HUES6 (cell line): Measurements from ENCODE around the gene GATAD2A.

Experiments
- H3K27ac ChIP-seq: 2 replicates; pipeline ENCODE4 v1.7.0; 2013; ENCODE audit warnings: low read depth, mild to moderate bottlenecking, low read length, inconsistent platforms
- H3K27me3 ChIP-seq: 2 replicates; pipeline ENCODE4 v1.6.1; 2013; ENCODE audit warnings: low read length; ENCODE audit not compliant: control insufficient read depth, insufficient read depth
- H3K36me3 ChIP-seq: 2 replicates; pipeline ENCODE4 v1.6.1; 2013; ENCODE audit warnings: low read length; ENCODE audit not compliant: control insufficient read depth, insufficient read depth
- H3K4me1 ChIP-seq: 2 replicates; pipeline ENCODE4 v1.6.1; 2013; ENCODE audit warnings: low read length; ENCODE audit not compliant: control insufficient read depth, insufficient read depth
- H3K4me3 ChIP-seq: 2 replicates; pipeline ENCODE4 v1.5.1; 2013; ENCODE audit warnings: low read depth, low read length
- H3K9ac ChIP-seq: one replicate; pipeline ENCODE4 v1.6.1; 2013; ENCODE audit warnings: mild to moderate bottlenecking, low read length
- H3K9me3 ChIP-seq: 2 replicates; pipeline ENCODE4 v1.6.1; 2013; ENCODE audit warnings: low read depth, low read length; ENCODE audit not compliant: control insufficient read depth, insufficient read depth

The GATAD2A gene

DNA sequence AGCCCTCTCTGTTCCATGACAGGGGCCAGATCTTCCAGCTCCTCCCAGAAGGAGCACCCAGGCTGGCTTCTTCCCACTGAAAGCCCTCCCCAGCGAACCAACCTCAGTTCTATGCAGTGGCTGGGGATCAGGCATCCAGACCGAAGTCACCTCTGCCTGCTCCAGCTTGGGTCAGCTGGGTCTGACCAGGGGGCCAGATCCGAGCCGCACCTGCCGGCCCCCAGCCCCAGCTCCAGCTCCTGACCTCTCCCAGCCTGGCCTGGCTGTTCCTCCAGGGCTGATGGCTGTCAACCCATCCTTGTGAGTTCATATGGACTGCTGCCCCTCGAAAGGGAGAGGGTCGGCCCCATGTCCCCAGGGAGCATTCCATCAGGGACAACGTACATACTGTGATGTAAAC is 101.9 kb downstream of the GATAD2A start:
- Histone ChIP-seq H3K9ac (no peak overlapping the region), H3K36me3 (peaks cover 49% of the 10 kb centered on the region), H3K27me3 (no peaks in the 10 kb centered on the region), H3K27ac (no peak overlapping the region), H3K9me3 (no peaks in the 10 kb centered on the region), H3K4me1 (no peaks in the 10 kb centered on the region), H3K4me3 (no peak overlapping the region)

DNA sequence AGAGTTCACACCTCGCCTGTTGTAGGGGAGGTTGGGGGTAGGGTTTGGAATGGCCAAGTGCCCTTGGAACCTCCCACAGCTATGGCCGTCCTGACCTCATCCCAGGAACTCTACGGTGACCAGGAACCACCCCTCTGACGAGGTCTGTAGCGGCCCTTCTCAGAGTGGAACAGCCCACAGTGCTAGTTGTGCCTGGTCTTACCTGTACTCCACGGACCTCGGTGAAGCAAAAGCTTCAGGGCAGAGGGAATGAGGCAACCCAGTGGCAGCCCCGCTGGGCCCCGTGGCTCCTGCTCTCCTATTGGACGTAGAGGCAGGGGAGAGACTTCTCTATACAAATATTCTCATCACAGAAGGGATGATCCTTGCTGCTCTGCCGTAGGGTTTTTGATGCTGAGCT is 102.7 kb downstream of the GATAD2A start:
- no peaks in the 10 kb centered on the region for H3K4me1 ChIP-seq
- H3K27ac ChIP-seq = no peak overlapping the region
- H3K4me3 ChIP-seq = no peak overlapping the region

DNA sequence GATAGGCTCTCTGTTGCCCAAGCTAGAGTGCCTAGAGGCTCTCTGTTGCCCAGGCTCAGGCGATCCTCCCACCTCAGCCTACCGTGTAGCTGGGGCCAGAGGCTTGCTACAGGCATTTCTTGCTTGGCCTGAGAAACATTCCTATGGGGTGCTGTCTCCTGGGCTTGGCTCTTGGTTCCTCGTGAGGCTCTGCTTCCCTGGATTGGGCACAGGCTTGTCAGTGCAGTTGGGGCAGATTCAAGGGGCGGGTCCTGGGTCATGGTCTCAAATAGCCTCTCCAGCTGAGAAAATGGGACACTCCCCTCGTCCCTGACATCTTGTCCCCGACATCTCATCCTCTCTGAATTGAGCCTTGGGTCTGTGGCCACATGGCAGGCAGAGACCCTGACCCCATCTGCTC is 105.0 kb downstream of the GATAD2A start:
- Histone ChIP-seq H3K27ac (no peak overlapping the region), H3K27me3 (no peaks in the 10 kb centered on the region), H3K4me1 (peaks cover 3% of the 10 kb centered on the region; the same call in 1 of the 2 replicates), H3K9me3 (no peaks in the 10 kb centered on the region), H3K36me3 (peaks cover 18% of the 10 kb centered on the region), H3K9ac (no peak overlapping the region), H3K4me3 (no peak overlapping the region)

More for the DNA sequence above, 102.7 kb downstream of the GATAD2A start:
- no peaks in the 10 kb centered on the region for H3K27me3 ChIP-seq
- no peaks in the 10 kb centered on the region for H3K9me3 ChIP-seq
- H3K36me3 ChIP-seq = peaks cover 40% of the 10 kb centered on the region
- no peak overlapping the region for H3K9ac ChIP-seq

DNA sequence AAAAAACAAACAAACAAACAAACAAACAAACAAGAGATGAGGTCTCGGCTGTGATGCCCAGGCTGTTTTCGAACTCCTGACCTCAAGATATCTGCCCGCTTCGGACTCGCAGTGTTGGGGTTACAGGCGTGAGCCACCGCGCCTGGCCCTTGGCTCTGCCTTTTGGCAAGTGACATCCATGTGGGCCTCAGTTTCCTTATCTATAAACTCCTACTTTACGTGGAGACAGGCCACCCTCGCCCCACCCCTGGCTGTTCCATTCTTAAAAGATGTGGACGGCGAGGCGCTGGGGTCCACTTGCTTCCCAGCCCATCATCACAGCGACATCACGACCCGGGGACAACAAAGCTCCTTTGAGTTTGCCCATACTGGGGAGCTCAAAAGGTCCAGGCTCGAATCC is 108.2 kb downstream of the GATAD2A start:
- Histone ChIP-seq H3K27ac (no peak overlapping the region), H3K9me3 (no peaks in the 10 kb centered on the region), H3K4me1 (peaks cover 7% of the 10 kb centered on the region), H3K27me3 (no peaks in the 10 kb centered on the region), H3K9ac (no peak overlapping the region), H3K36me3 (no peaks in the 10 kb centered on the region), H3K4me3 (no peak overlapping the region)

DNA sequence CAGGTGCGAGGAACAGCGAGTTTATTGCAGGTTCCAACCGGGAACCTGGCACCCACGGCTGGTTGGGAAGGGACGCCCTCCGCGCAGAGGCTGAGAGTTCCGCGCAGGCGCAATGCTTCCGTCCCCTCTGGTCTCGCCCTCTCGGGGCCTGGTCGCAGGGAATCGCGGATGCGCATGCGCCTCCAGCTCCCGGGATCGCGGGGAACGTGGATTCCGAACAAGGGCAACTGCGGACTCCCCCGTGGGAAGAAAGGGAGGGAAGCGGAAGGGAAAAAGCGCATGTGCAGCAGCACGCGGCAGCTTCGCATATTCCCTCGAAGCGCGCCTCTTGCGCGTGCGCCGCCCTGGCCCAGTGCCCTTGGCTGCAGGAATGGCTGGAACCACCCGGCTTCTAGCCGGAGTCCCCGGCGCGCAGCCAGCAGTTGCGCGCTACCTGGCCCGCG is 108.8 kb downstream of the GATAD2A start:
- Histone ChIP-seq H3K36me3 (peaks cover 3% of the 10 kb centered on the region), H3K4me3 (no peak overlapping the region), H3K27ac (no peak overlapping the region), H3K27me3 (no peaks in the 10 kb centered on the region), H3K4me1 (peaks cover 7% of the 10 kb centered on the region), H3K9ac (no peak overlapping the region), H3K9me3 (no peaks in the 10 kb centered on the region)

DNA sequence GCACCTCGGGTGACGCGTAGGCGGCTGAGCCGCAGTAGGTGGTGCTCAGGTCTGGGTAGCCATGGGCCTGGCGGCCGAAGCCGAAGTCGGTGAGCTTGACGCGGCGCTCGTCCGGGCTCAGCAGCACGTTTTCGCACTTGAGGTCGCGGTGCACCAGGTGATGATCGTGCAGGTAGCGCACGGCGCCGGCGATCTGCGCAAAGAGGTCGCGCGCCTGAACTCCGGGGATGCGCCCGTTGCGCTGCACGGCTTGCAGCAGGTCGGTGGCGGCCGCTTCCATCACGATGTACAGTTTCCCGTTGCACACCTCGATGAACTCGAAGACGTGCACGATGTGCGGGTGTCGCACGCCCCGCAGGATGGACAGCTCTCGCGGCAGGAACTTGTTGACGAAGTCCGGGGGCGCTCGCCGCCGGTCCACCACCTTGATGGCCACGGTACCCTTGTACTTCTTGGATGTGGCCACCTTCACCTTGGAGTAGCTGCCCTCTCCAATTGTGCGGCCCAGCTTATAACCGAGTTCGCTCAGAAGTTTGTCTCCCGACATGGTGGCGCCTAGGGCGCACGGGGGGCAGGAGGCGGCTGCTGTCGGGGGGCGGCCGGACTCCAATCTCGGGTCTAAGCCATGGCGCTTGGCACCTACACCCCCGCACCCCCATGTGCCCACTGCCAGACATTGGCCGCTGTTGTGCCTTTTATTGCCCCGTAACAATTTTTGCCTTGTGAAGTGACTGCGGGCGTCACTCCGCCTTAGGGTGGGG is 109.6 kb downstream of the GATAD2A start, which contains the start of gene TSSK6:
TSSK6 (minus strand) TSS at position 668 of the 761 bp plus-strand sequence; CDS start at position 547, 121 bp downstream.
- Histone ChIP-seq H3K36me3 (peaks cover 11% of the 10 kb centered on the region), H3K9ac (peak within 1 kb of the TSS; percentile 93)

DNA sequence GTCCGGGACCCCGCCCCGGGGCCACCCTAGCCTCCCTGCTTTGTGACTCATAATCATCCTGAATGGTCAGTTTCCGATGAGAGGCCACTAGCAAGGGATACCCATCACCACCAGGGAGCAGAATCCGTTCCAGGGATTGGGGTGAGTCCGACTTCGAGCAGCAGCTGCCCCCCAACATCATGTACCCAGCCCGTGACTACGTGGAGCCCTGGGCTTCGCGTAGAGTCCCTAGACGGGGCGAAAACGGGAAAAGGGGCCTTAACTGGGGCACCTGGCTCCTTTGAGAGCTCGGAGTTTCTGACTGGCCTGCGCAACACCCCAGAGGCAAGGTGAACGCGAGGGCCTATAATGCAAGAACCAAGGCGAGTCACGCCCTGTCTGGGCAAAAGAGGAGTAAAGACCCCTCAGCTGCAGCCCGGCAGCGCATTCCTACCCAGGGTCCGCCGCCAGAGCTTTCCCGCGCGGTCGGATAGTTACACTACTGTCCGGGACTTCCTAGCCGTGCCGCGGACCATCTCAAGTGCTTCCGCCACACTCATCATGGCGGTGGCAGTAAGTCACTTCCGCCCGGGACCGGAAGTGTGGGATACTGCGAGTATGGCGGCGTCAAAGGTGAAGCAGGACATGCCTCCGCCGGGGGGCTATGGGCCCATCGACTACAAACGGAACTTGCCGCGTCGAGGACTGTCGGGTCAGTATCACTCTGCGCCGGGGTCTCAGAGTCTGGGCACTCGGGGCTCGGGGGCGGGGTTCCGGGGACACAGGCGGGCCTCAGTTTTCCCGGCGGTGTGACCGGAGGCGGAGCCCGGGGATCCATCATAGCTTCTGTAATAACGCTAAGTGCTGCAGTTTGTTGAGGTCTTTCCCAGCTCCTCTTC is 110.4 kb downstream of the GATAD2A start, which contains the start of gene NDUFA13:
NDUFA13 (plus strand) TSS at position 584 of the 878 bp plus-strand sequence; CDS start at position 598, 14 bp downstream.
- Histone ChIP-seq H3K9me3 (no peaks in the 10 kb centered on the region), H3K9ac (peak within 1 kb of the TSS; percentile 93), H3K4me1 (peaks cover 7% of the 10 kb centered on the region), H3K27me3 (no peaks in the 10 kb centered on the region), H3K27ac (peak within 1 kb of the TSS; percentile 61), H3K4me3 (peak within 1 kb of the TSS; percentile 80), H3K36me3 (peaks cover 19% of the 10 kb centered on the region)

More for the DNA sequence above, 109.6 kb downstream of the GATAD2A start, which contains the start of gene TSSK6:
- H3K4me3 ChIP-seq = peak within 1 kb of the TSS; percentile 80
- H3K4me1 ChIP-seq = peaks cover 7% of the 10 kb centered on the region
- no peaks in the 10 kb centered on the region for H3K27me3 ChIP-seq
- peak within 1 kb of the TSS; percentile 61 for H3K27ac ChIP-seq
- H3K9me3 ChIP-seq = no peaks in the 10 kb centered on the region

DNA sequence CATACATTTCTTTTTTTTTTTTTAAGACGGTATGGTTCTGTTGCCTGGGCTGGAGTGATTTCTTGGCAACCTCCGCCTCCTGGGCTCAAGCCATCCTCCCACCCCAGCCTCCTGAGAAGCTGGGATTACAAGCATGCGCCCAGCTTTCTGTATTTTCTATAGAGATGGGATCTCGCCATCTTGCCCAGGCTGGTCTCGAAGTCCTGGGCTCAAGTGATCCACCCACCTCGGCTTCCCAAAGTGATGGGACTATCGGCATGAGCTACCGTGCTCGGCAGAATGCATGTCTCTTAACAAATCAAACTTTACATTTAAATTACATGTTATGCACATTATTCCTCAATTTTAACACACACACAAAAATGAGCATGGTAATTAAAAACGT is 111.8 kb downstream of the GATAD2A start:
- Histone ChIP-seq H3K27me3 (no peaks in the 10 kb centered on the region), H3K36me3 (peaks cover 21% of the 10 kb centered on the region), H3K9me3 (no peaks in the 10 kb centered on the region), H3K4me1 (peaks cover 7% of the 10 kb centered on the region), H3K9ac (no peak overlapping the region), H3K27ac (no peak overlapping the region), H3K4me3 (peak overlapping the region; percentile 80; the same call in 1 of the 2 replicates)

DNA sequence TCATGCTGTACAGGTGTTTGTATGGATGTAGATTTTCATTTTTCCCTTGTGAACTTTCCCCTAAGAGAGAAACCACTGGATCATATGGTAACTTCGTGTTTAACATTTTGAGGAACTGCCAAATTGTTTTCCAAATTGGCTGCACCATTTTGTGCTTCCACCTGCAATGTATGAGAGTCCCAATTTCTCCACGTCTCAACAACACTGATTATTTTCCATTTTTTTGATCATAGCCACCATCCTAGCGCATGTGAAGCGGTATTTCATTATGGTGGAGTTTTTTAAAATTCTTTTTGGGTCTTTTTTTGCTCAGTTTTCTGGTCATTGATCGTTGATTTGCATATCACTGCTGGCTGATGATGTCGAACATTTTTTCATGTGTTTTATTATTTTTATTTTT is 115.5 kb downstream of the GATAD2A start:
- no peaks in the 10 kb centered on the region for H3K9me3 ChIP-seq
- H3K4me1 ChIP-seq = peaks cover 2% of the 10 kb centered on the region; the same call in 1 of the 2 replicates
- no peaks in the 10 kb centered on the region for H3K27me3 ChIP-seq
- no peak overlapping the region for H3K4me3 ChIP-seq
- peaks cover 31% of the 10 kb centered on the region for H3K36me3 ChIP-seq
- H3K27ac ChIP-seq = no peak overlapping the region
- H3K9ac ChIP-seq = no peak overlapping the region

DNA sequence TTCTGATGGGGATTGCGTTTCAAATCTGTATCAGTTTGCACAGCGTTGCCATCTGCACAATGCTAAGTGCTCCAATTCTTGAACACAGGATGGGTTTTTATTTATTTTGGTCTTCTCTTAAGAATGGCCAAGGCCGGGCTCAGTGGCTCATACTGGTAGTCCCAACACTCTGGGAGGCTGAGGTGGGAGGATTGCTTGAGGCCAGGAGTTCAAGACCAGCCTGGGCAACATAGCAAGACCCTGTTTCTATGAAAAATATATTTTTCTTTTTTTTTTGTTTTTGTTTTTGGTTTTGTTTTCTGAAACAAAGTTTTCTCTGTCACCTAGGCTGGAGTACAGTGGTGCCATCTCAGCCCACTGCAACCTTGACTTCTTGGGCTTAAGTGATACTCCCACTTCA is 117.7 kb downstream of the GATAD2A start:
- H3K27ac ChIP-seq = no peak overlapping the region
- H3K4me1 ChIP-seq = peaks cover 7% of the 10 kb centered on the region; the same call in 1 of the 2 replicates
- peaks cover 49% of the 10 kb centered on the region for H3K36me3 ChIP-seq
- no peaks in the 10 kb centered on the region for H3K27me3 ChIP-seq
- H3K9me3 ChIP-seq = no peaks in the 10 kb centered on the region
- no peak overlapping the region for H3K9ac ChIP-seq
- no peak overlapping the region for H3K4me3 ChIP-seq
